CD4-positive, CD25-positive, alpha-beta regulatory T cell (primary cell): ENCODE results near the gene DRD1. TPM values are rescaled to one million over a fixed set of nuclear protein-coding genes. Genes with fewer than 3 reads are reported as not detected.

Experiments used
- ATAC-seq, 2 donors: fragments of 150-1000 bp; cut with Tn5 transposase; one replicate each; pipeline ENCODE4 v1.10.0; 2021; ENCODE audit warnings: low read depth in 2 of 2, moderate number of reproducible peaks in 2 of 2, moderate library complexity in 1 of 2
- DNase-seq, 3 donors: peaks; one replicate each; pipeline versions ENCODE4 v3.0.0 to v3.0.0-alpha.2; 2012 to 2022; ENCODE audit warnings: mixed read lengths in 1 of 3
- H3K27ac ChIP-seq: one replicate; pipeline ENCODE4 v1.7.0; 2013; ENCODE audit warnings: mild to moderate bottlenecking, low read length; ENCODE audit not compliant: insufficient read depth, poor library complexity, severe bottlenecking
- H3K27me3 ChIP-seq: one replicate; pipeline ENCODE4 v1.7.0; 2013; ENCODE audit warnings: low read length; ENCODE audit not compliant: control insufficient read depth, insufficient read depth
- H3K36me3 ChIP-seq: one replicate; pipeline ENCODE4 v1.7.0; 2013; ENCODE audit warnings: mild to moderate bottlenecking, low read length, moderate library complexity; ENCODE audit not compliant: control insufficient read depth, insufficient read depth
- H3K4me1 ChIP-seq: 2 replicates; pipeline ENCODE4 v1.7.0; 2013; ENCODE audit warnings: mild to moderate bottlenecking, low read length; ENCODE audit not compliant: insufficient read depth, control insufficient read depth, poor library complexity, severe bottlenecking
- H3K4me3 ChIP-seq: one replicate; pipeline ENCODE4 v1.7.0; 2013; ENCODE audit warnings: low read depth, mild to moderate bottlenecking, low read length, moderate library complexity
- H3K9me3 ChIP-seq, 2 experiments: 1 replicate in 1 of 2; 2 replicates in 1 of 2; pipeline ENCODE4 v1.7.0; 2013; ENCODE audit warnings: low read length in 2 of 2, mild to moderate bottlenecking in 1 of 2, moderate library complexity in 1 of 2; ENCODE audit not compliant: control insufficient read depth in 2 of 2
- H3K27ac Mint-ChIP-seq, 3 donors: one replicate each; pipeline ENCODE4 v1.8.0; 2020 to 2022; ENCODE audit warnings: mild to moderate bottlenecking in 3 of 3, mixed read lengths in 3 of 3, moderate library complexity in 2 of 3
- H3K27me3 Mint-ChIP-seq: one replicate; pipeline ENCODE4 v1.8.0; 2022; ENCODE audit warnings: mild to moderate bottlenecking, mixed read lengths
- H3K36me3 Mint-ChIP-seq: one replicate; pipeline ENCODE4 v1.8.0; 2020; ENCODE audit warnings: mixed read lengths
- H3K4me1 Mint-ChIP-seq, 4 donors: one replicate each; pipeline ENCODE4 v1.8.0; 2020 to 2022; ENCODE audit warnings: mixed read lengths in 4 of 4, mild to moderate bottlenecking in 1 of 4
- H3K4me3 Mint-ChIP-seq, 4 donors: one replicate each; pipeline ENCODE4 v1.8.0; 2020 to 2022; ENCODE audit warnings: mild to moderate bottlenecking in 4 of 4, mixed read lengths in 4 of 4, moderate library complexity in 3 of 4
- H3K9me3 Mint-ChIP-seq, 7 donors: one replicate each; pipeline ENCODE4 v1.8.0; 2020 to 2022; ENCODE audit warnings: mixed read lengths in 7 of 7, mild to moderate bottlenecking in 3 of 7, moderate library complexity in 2 of 7
- polyA plus RNA-seq, 4 donors: library from polyadenylated mRNA; unstranded; fragments of 300-500 nt; fragmentation: Illumina TruSeq; gene quantifications; one replicate each; pipeline ENCODE4 v1.2.3, GENCODE V29; 2021
- total RNA-seq: library from RNA; stranded (reverse); gene quantifications from one replicate; pipeline ENCODE4 v1.2.3, GENCODE V29; 2022

The DRD1 gene
- not detected for total RNA-seq
- not detected for polyA plus RNA-seq

- H3K36me3 ChIP-seq = no peaks in the 10 kb centered on the region
- Mint-ChIP-seq H3K36me3 (no peaks in the 10 kb centered on the region), H3K27ac (no peak within 1 kb of the TSS), H3K4me1 (peaks cover 0 to 9% (median 2%) of the 10 kb centered on the region in 4 donors), H3K9me3 (no peaks in the 10 kb centered on the region), H3K4me3 (peak within 1 kb of the TSS in 3 of 4 donors; percentile 44 to 73 (median 69)), H3K27me3 (peaks cover 74% of the 10 kb centered on the region)
- peaks cover 13% of the 10 kb centered on the region for H3K4me1 ChIP-seq
- H3K9me3 ChIP-seq = no peaks in the 10 kb centered on the region
- H3K27me3 ChIP-seq = peaks cover 33% of the 10 kb centered on the region
- no peak for ATAC-seq
- no peak within 1 kb of the TSS for H3K27ac ChIP-seq
- DNase-seq = peak in 2 of 3 donors; percentile 35 to 39
- no peak within 1 kb of the TSS for H3K4me3 ChIP-seq
These were observed at the start of gene DRD1 for GRCh38 chr5:175444060-175444904. Gene DRD1 (minus strand): TSS chr5:175444182. CDS start chr5:175443099, 1,083 bp downstream.

- Histone ChIP-seq H3K9me3 (no peaks in the 10 kb centered on the region), H3K27me3 (no peaks in the 10 kb centered on the region), H3K4me3 (no peak overlapping the region), H3K36me3 (peaks cover 54% of the 10 kb centered on the region), H3K27ac (no peak overlapping the region), H3K4me1 (peaks cover 18% of the 10 kb centered on the region)
- H3K4me1 Mint-ChIP-seq = peaks cover 24 to 35% (median 29%) of the 10 kb centered on the region in 4 donors
- H3K27me3 Mint-ChIP-seq = no peaks in the 10 kb centered on the region
- DNase-seq = no peak
- H3K27ac Mint-ChIP-seq = peak overlapping the region in 1 of 3 donors; percentile 2
- H3K9me3 Mint-ChIP-seq = no peaks in the 10 kb centered on the region
- no peak for ATAC-seq
- peaks cover 43% of the 10 kb centered on the region for H3K36me3 Mint-ChIP-seq
- no peak overlapping the region for H3K4me3 Mint-ChIP-seq
These were observed 49.7 kb upstream of the DRD1 start for GRCh38 chr5:175493726-175494125.

DNA sequence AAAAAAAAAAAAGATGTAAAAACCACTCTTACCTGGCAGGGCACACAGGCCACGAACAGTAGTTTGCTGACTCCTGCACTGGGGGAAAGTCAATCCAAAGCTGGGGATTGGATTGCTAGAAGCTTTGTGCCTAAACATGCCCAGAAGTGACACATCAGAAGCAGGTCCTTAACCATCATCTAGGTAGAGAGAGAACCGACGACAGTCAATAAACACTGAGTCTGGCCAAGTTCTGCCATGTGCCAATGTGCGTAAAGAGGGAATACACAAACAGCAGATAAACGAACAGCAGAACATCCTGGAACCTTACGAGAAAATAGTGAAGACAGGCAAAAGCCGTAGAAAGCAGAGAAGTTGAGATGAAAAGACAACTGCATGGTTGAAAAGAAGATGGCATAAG, 49.3 kb upstream of the DRD1 start:
- H3K4me3 ChIP-seq = no peak overlapping the region
- no peak overlapping the region for H3K27ac ChIP-seq
- DNase-seq (no peak), ATAC-seq (no peak)
- H3K4me1 Mint-ChIP-seq = peaks cover 23 to 37% (median 32%) of the 10 kb centered on the region in 4 donors
- no peaks in the 10 kb centered on the region for H3K27me3 ChIP-seq
- no peak overlapping the region for H3K4me3 Mint-ChIP-seq
- H3K27ac Mint-ChIP-seq = peak overlapping the region in 1 of 3 donors; percentile 2
- peaks cover 19% of the 10 kb centered on the region for H3K4me1 ChIP-seq
- H3K9me3 ChIP-seq = no peaks in the 10 kb centered on the region
- no peaks in the 10 kb centered on the region for H3K9me3 Mint-ChIP-seq
- H3K36me3 Mint-ChIP-seq = peaks cover 44% of the 10 kb centered on the region
- no peaks in the 10 kb centered on the region for H3K27me3 Mint-ChIP-seq
- peaks cover 51% of the 10 kb centered on the region for H3K36me3 ChIP-seq

- DNase-seq (no peak), ATAC-seq (no peak)
- Histone ChIP-seq H3K4me3 (no peak overlapping the region), H3K27me3 (no peaks in the 10 kb centered on the region), H3K9me3 (no peaks in the 10 kb centered on the region), H3K27ac (no peak overlapping the region), H3K36me3 (peaks cover 57% of the 10 kb centered on the region), H3K4me1 (peaks cover 31% of the 10 kb centered on the region)
- Mint-ChIP-seq H3K4me3 (no peak overlapping the region), H3K36me3 (peaks cover 50% of the 10 kb centered on the region), H3K4me1 (peaks cover 28 to 52% (median 42%) of the 10 kb centered on the region in 4 donors), H3K27me3 (no peaks in the 10 kb centered on the region), H3K27ac (no peak overlapping the region), H3K9me3 (no peaks in the 10 kb centered on the region)
These were observed 47.2 kb upstream of the DRD1 start for GRCh38 chr5:175491223-175491622.

GRCh38 chr5:175489693-175490443, 45.9 kb upstream of the DRD1 start:
- Histone ChIP-seq H3K4me3 (peak overlapping the region; percentile 1), H3K9me3 (no peaks in the 10 kb centered on the region), H3K27ac (no peak overlapping the region), H3K27me3 (no peaks in the 10 kb centered on the region), H3K4me1 (peaks cover 39% of the 10 kb centered on the region), H3K36me3 (peaks cover 56% of the 10 kb centered on the region)
- DNase-seq (peak in 1 of 3 donors; percentile 46), ATAC-seq (peak in 1 of 2 donors; percentile 25)
- H3K9me3 Mint-ChIP-seq = no peaks in the 10 kb centered on the region
- H3K27ac Mint-ChIP-seq = peak overlapping the region; percentile 44 to 77 (median 76)
- H3K27me3 Mint-ChIP-seq = no peaks in the 10 kb centered on the region
- H3K4me3 Mint-ChIP-seq = peak overlapping the region; percentile 1 to 63 (median 26)
- H3K36me3 Mint-ChIP-seq = peaks cover 53% of the 10 kb centered on the region
- H3K4me1 Mint-ChIP-seq = peaks cover 35 to 62% (median 53%) of the 10 kb centered on the region in 4 donors

DNA sequence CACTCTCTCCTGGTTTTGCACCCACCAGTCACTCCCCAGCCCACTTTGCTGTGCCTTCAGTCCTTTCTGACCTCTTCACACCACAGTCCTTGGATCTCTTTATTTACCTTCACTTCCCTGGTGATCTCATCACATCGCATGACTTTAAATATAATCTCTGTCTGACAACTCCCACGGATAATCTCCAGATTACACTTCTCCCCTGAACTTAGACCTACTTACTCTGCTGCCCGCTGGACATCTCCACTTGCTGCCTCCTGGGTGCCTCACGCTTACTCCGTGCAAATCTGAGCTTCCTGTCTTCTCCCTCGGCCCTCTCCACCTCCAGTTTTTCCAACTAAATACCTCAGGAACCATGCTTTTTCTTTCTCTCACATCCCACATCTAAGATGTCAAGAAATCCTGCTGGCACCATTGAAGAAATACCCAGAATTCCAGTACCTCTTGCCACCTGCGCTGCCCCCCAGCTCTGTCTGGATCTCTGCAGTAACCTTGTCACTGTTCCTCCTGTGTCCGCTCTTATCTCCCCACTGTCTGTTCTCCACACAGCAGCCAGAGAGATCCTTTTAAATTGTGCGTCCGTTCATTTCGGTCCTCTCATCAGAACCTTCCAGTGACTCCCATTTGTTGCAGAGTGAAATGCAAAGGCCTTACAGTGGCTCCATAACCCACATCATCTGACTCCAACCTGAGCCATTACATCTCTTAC, 43.7 kb upstream of the DRD1 start:
- H3K4me3 ChIP-seq = peak overlapping the region; percentile 35
- DNase-seq (no peak), ATAC-seq (no peak)
- H3K4me3 Mint-ChIP-seq = peak overlapping the region in 3 of 4 donors; percentile 9 to 65 (median 33)
- peaks cover 48% of the 10 kb centered on the region for H3K36me3 ChIP-seq
- peaks cover 53% of the 10 kb centered on the region for H3K36me3 Mint-ChIP-seq
- peaks cover 56% of the 10 kb centered on the region for H3K4me1 ChIP-seq
- no peak overlapping the region for H3K27ac ChIP-seq
- H3K4me1 Mint-ChIP-seq = peaks cover 45 to 76% (median 67%) of the 10 kb centered on the region in 4 donors
- H3K9me3 Mint-ChIP-seq = peaks cover 0 to under 1% (median 0%) of the 10 kb centered on the region in 7 donors
- no peaks in the 10 kb centered on the region for H3K9me3 ChIP-seq
- no peaks in the 10 kb centered on the region for H3K27me3 ChIP-seq
- no peaks in the 10 kb centered on the region for H3K27me3 Mint-ChIP-seq
- peak overlapping the region; percentile 6 to 82 (median 27) for H3K27ac Mint-ChIP-seq

DNA sequence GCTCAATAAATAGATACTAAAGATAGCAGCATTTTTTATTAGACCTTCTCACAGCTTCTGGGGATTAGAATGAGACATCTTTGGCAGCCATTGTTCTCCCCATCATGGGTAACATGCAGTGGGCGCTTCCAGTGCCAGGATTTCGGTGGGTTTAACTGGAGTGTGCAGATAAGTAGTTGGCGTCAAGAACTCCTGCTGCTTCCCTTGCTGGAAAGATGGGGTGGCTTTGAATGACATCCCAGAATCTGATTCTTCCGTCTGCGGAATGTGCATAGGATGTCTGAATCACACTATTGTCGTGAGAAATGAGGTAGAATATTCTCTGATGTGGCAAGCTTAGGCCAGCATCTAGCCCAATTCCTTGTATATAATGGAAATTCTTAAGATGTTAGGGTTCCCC, 41.6 kb upstream of the DRD1 start:
- H3K9me3 Mint-ChIP-seq = peaks cover 0 to 1% (median 0%) of the 10 kb centered on the region in 7 donors
- peaks cover 40% of the 10 kb centered on the region for H3K36me3 ChIP-seq
- peaks cover 53% of the 10 kb centered on the region for H3K36me3 Mint-ChIP-seq
- no peaks in the 10 kb centered on the region for H3K27me3 Mint-ChIP-seq
- peak overlapping the region in 2 of 3 donors; percentile 35 to 62 for H3K27ac Mint-ChIP-seq
- DNase-seq (no peak), ATAC-seq (no peak)
- H3K9me3 ChIP-seq = no peaks in the 10 kb centered on the region
- H3K27me3 ChIP-seq = no peaks in the 10 kb centered on the region
- H3K4me3 ChIP-seq = peak overlapping the region; percentile 35
- peak overlapping the region in 2 of 4 donors; percentile 62 to 65 for H3K4me3 Mint-ChIP-seq
- H3K27ac ChIP-seq = no peak overlapping the region
- H3K4me1 Mint-ChIP-seq = peaks cover 52 to 93% (median 82%) of the 10 kb centered on the region in 4 donors
- peaks cover 77% of the 10 kb centered on the region for H3K4me1 ChIP-seq
